Activated CD4-positive, alpha-beta T cell treated with anti-CD3 and anti-CD28 coated beads, Interleukin-2, amount 50 U/mL, for 16 hours (primary cell): Measurements from ENCODE around the gene SYTL2.

Experiments used
- DNase-seq: peaks from one replicate; pipeline ENCODE4 v3.0.0-alpha.2; 2020

The SYTL2 gene

DNA sequence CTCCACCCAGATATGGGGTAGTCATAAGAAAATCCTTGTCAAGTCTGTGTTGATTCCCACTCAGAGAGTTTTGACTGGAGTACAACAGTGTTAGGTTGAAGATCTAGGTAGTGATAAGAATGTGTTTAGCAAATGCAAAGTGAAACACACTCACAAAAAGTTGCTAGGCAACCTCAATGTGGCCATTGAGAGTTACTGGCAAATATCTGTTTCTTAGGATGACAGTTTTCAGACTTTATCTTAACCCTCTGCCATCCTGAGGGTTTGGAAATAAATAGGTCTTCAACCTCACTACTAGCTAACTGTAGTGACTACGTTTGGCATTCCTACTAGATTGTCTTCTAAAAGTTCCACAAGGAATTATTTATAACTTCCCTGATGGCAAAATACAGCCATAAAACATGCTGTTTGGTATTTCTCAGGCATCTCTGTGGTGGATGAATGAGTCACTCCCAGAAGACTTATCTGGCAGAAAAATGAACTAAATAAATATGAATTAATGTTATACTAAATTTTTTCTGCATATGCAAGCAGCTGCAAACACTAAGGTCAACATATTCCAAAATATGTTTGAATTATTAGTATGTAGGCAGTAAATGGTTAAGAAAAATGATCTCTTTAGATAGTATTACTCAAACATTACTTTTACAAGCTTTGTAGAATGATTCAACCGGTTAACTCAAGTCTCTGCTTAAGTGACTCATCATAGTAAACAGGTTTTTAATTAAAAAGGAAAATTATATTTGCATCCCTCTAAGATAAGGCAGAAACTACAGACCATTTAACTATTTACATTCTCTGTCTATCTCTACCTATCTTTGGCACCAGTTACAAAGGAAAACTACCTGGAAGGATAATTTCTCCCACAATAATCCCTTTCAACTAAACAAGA lies 17.1 kb upstream of the SYTL2 start:
- peak; percentile 77 for DNase-seq

DNA sequence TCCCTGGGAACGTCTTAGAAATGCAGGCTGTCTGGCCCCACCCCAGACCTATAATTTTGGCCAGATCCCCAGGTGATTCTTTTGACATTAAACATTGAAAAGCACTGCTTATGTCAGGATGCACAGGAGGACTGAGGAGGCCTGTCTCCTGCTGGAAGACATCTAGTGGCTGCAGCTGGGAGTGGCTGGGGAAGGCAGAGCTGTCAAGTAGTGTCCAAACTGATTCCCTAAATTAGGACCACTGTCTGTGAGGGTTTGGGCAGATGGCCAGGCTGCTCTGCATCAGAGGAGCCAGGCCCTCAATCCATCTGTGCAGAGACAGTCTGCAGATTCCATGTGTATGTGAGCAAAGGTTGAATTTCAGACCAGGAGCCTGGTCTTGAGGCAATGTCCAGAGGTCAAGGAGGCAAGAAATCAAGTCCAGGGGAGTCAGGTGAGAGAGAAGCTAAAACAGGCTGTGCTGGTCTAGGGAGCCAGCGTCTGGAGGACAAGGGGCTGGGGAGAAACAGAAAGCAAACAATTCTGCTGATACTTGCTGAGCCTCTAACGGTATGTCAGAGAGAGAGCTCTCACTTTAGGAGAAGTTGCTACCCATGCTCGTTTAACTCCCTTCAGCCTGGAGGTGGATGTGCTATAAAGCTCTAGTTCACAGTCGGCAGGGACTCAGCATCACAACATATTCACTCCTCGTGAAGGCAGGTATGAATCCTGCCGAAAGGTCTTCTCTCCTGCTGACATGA lies 15.3 kb upstream of the SYTL2 start:
- DNase-seq: peak; percentile 32

- DNase-seq: no peak
These were observed 14.7 kb upstream of the SYTL2 start for GRCh38 chr11:85825616-85826015.

DNA sequence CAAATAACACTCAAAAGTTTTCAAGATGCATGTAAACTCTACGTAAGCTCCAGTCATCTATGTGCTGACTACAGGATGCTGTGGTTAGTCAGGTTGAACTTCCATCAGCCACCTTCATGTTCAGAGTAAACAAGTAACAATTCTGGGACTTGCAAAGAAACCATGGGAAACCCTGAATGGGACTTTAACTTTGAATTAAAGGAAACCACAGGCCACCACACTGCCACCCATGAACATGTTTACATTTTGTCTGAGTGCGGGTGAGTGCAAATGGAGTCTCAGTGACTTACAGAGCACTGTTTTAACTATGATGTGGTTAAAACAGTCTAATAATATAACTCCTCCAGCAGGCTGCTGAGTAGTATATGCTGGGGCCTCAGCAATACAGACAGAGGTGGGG lies 12.9 kb upstream of the SYTL2 start:
- DNase-seq: peak; percentile 85

DNA sequence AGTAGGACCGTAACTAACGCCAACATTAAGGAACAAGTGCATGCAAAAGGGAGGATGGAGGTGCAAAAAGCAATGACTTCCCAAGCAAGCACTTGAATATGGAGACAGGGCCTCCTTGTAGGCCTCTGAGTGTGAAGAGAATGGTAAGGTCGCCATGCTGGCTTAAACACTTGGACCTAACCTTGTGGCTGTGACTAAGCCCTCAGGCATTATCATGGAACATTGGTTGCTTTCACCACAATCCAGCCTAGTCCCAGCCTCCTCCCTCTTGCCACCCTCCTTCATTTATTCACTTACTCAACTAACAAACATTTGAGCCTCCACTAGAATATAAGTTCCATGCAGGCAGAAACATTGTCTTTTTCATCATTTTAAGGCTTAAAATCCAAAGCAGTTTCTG lies 11.9 kb upstream of the SYTL2 start:
- no peak for DNase-seq

GRCh38 chr11:85821636-85822035 lies 10.7 kb upstream of the SYTL2 start:
- DNase-seq: no peak

DNA sequence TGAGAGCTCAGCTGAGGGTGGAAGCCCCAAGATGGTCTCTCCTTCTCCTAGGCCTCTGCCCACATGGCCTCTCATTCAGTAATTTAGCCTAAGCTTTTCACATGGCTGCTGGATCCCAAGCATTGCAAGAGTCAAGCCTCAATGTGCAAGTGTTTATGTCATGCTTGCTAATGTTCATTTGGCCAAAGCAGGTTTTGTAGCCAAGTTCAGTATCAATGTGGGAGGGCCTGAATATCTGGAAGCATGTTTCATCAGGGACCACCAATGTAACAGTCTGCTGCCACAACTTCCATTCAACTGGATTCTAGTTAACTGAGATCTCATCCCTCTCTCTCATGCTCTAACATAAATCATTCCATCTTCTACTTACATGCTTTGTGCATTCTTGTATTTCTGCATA lies 8.5 kb upstream of the SYTL2 start:
- DNase-seq: no peak

- no peak for DNase-seq
These were observed 4.4 kb upstream of the SYTL2 start for GRCh38 chr11:85815186-85815931.

DNA sequence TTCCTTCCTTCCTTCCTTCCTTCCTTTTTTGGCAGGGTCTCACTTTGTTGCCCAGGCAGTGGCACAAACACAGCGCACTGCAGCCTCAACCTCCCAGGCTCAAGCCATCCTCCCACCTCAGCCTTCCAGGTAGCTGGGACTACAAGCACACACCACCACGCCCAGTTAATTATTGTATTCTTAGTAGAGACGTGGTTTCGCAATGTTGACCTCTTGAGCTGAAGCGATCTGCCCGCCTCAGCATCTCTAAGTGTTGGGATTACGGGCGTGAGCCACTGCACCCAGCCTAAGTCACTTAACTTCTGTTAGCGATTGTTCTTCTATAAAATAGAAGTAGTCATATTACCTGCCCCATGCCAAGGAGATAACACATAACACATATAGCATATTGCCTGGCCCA lies 2.8 kb upstream of the SYTL2 start:
- no peak for DNase-seq

- no peak for DNase-seq
These were observed 683 bp upstream of the SYTL2 start for GRCh38 chr11:85811624-85812023.

DNA sequence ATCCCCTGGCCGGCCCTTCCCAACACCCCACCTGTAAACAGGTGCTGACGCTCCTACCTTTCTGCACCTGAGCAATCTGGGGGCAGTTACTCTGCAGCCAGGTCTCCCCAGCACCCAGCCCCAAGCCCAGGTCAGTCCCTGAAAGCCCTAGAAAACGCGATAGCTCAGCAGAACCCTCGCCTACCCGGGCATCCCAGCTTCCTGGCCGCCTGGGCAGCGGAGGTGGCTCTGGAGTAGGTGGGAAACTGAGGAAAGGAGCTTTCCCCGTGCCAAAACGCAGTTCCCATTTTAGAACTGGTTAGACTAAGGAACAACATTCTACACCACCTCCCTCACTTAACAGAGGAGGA lies 445 bp downstream of the SYTL2 start:
- DNase-seq: no peak

DNA sequence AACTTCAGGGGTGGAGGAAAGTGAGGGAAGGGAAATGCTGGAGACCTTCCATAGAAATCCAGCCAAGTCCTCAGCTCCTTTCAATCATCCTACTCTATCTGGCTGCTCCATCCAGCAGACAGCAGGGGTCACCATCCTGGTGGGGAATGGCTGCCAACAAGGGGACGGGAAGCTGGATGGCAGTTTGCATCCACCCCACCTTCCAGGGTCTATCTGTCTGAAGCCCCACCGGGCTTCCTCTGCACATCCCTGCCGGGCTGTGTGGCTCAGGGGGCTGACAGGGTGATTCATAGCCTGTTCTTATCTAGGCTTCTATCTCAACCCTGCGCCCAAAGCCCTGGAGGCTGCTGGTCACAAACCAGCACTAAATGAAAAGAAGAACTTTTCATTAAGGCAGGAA lies 1.1 kb downstream of the SYTL2 start:
- DNase-seq: no peak

GRCh38 chr11:85809191-85809590 lies 1.8 kb downstream of the SYTL2 start:
- no peak for DNase-seq

DNA sequence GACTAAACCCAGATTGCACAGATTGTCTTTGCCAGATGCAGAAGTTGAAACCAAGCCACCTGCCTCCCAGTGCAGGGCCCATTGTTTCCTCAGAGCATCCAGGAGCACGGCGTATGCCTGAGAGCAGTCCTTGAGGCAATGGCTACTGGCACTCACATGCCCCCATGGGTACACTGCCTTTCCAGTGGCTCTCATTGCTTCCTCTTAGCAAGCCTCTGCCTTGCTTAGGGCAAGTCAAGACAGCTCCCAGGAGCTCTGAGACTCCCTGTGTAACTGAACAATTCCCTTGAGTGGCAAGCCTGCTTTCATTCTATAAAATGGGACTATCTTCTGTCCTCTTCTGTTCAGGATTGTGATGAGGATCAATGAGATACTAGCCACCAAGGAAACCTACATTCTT lies 4.1 kb downstream of the SYTL2 start:
- DNase-seq: no peak

- no peak for DNase-seq
These were observed 4.9 kb downstream of the SYTL2 start for GRCh38 chr11:85806016-85806415.

DNA sequence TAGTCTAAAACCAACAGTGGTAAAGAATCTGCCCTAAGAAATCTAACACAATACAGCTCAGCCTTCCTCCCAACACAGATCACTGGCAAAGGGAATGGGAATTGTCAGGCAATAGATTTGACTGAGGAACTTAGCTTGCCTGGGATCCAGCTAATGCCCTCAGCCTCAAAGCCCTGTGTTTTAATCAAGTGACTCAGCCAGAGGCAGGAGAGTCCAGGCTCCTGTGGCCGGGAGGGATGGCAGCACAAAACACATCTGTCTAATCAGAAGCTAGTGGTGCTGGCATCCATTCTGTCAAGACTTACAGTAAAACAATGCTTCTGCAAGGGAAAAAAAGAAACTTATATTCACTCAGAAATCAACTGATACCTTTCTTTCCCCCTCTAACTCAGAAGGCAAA lies 5.6 kb downstream of the SYTL2 start:
- no peak for DNase-seq

DNA sequence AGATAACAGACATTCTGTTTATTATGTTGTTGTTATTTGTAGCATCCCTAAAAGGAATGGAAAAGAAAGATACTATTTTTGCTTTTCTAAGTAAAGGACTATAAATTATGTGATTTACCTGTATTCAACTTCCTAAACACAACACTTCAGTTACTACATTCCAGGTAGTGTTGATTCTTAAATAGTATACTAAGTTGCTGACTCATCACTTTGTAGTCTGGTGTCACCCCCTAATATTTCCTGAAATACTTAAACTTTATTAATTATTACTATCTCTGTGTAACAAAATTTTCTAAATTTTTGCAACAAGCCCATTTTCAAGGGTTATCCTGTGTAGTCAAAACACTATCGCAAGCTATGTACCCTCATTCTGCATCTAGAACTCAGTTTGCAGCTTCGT lies 7.0 kb downstream of the SYTL2 start:
- DNase-seq: no peak

- no peak for DNase-seq
These were observed 7.6 kb downstream of the SYTL2 start for GRCh38 chr11:85803303-85803702.

DNA sequence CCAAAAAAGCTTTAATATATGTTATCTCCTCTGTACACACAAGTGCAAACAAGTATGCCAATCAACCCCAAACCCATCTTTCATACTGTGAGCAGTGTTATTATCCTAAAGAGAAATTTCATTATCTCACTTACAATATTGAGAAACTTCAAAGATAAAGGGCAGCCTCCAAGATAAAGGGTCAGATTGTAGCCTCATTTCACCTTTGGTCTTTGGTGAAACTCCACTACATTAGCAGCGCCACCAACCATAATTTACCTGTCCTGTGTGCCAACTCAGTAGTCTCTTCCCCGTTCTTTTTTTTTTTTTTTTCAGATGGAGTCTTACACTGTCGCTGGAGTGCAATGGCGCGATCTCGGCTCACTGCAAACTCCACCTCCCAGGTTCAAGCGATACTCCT lies 9.4 kb downstream of the SYTL2 start:
- DNase-seq: no peak

DNA sequence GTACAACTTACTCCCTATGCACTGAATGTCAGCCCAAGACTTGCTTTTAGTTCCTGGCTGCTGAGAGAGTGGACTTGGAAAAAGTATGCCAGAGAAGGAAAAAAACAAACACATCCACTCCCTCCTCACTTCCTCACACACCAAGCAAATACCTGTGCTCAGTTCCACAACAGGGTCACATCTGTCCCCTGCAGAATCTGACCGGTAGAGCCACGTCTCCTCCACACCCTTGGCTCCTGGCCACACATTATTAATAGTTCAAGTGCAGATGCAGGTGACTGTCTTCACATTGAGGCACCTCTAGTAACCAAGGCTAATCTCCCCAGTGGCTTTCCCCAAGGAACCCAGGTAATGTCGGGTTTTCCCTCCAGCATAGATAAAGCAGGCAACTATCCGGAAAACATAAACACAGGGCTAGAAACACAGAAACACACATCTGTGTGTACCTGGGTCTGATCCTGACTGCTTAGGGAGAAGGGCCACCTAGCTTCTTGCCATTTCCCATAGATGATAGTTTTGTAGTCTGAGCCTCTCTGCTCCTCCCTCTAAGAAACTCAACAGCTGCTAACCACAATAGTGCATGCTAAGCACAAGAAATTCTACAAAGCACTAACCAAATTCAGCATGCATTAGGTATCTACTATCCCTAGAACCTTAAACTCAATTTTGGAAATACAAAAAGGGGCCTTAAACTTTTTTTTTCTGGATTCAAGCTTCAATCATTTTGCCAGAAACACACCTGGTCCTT lies 10.2 kb downstream of the SYTL2 start:
- no peak for DNase-seq

GRCh38 chr11:85799142-85799541 lies 11.8 kb downstream of the SYTL2 start:
- DNase-seq: no peak

GRCh38 chr11:85798361-85798760 lies 12.6 kb downstream of the SYTL2 start:
- no peak for DNase-seq
